Natural killer cell (primary cell): ENCODE measurements around the gene CIAO2B. TPM values are rescaled to one million over a fixed set of nuclear protein-coding genes. Genes with fewer than 3 reads are reported as not detected.
"Not testable (repeated sequence)": the region's sequence is repeated elsewhere in the genome, so short reads cannot be mapped to it uniquely, and the experiment has no call there.

Experiments used
- ATAC-seq, 3 donors: fragments of 150-1000 bp in 2 of 3; fragments of 200-7000 bp in 1 of 3; cut with Tn5 transposase; 1 replicate in 1 of 3; 2 replicates in 2 of 3; pipeline ENCODE4 v1.10.0; 2021; ENCODE audit warnings: mild to moderate bottlenecking in 2 of 3, moderate library complexity in 2 of 3
- DNase-seq, 2 donors: peaks; one replicate each; pipeline versions ENCODE4 v3.0.0 to v3.0.0-alpha.2; 2013 to 2021; ENCODE audit warnings: mixed read lengths in 1 of 2
- H3K27ac ChIP-seq: one replicate; pipeline ENCODE4 v1.5.1; 2013; ENCODE audit warnings: mild to moderate bottlenecking, low read length
- H3K27me3 ChIP-seq: one replicate; pipeline ENCODE4 v1.6.1; 2013; ENCODE audit warnings: low read length; ENCODE audit not compliant: control insufficient read depth, insufficient read depth
- H3K36me3 ChIP-seq: one replicate; pipeline ENCODE4 v1.6.1; 2013; ENCODE audit warnings: low read length; ENCODE audit not compliant: control insufficient read depth, insufficient read depth
- H3K4me1 ChIP-seq: one replicate; pipeline ENCODE4 v1.6.1; 2013; ENCODE audit warnings: low read length; ENCODE audit not compliant: control insufficient read depth, insufficient read depth
- H3K4me3 ChIP-seq: one replicate; pipeline ENCODE4 v1.5.1; 2013; ENCODE audit warnings: low read length
- H3K9me3 ChIP-seq: one replicate; pipeline ENCODE4 v1.6.1; 2013; ENCODE audit warnings: low read length; ENCODE audit not compliant: control insufficient read depth, insufficient read depth
- H3K27ac Mint-ChIP-seq, 2 donors: one replicate each; pipeline ENCODE4 v1.8.0; 2022; ENCODE audit warnings: mild to moderate bottlenecking in 2 of 2, mixed read lengths in 2 of 2, moderate library complexity in 1 of 2
- H3K27me3 Mint-ChIP-seq, 2 donors: one replicate each; pipeline ENCODE4 v1.8.0; 2022; ENCODE audit warnings: low read depth in 2 of 2, mixed read lengths in 2 of 2
- H3K36me3 Mint-ChIP-seq: one replicate; pipeline ENCODE4 v1.8.0; 2022; ENCODE audit warnings: mixed read lengths
- H3K4me1 Mint-ChIP-seq, 2 donors: one replicate each; pipeline ENCODE4 v1.8.0; 2022; ENCODE audit warnings: mixed read lengths in 2 of 2
- H3K4me3 Mint-ChIP-seq: one replicate; pipeline ENCODE4 v1.8.0; 2022; ENCODE audit warnings: mild to moderate bottlenecking, moderate library complexity, mixed read lengths
- H3K9me3 Mint-ChIP-seq, 2 donors: one replicate each; pipeline ENCODE4 v1.8.0; 2022; ENCODE audit warnings: mixed read lengths in 2 of 2
- CTCF ChIP-seq: fragments of 200-600 bp; IDR thresholded peaks from one replicate; pipeline ENCODE4 v1.8.0; 2022; ENCODE audit warnings: antibody characterized with exemption
- WGBS: methylation state at CpG from one replicate; pipeline ENCODE4 v1.1.7; 2013; ENCODE audit warnings: missing lambda C conversion rate; ENCODE audit not compliant: insufficient coverage; 5-methylcytosine and 5-hydroxymethylcytosine counted together
- intact Hi-C: fragments of 100-400 bp; cut with micrococcal nuclease; formaldehyde crosslinking; loops from one replicate; pipeline ENCODE4 v1.14.2; 2022
- total RNA-seq, 4 donors: library from RNA; stranded (reverse); fragments of 120-200 nt in 1 of 4; gene quantifications; one replicate each; pipeline versions ENCODE4 v1.2.3 to v1.2.4, GENCODE V29; 2013 to 2022

CIAO2B gene
- total RNA-seq, 3 donors from 2014 or later (not counting 1 experiment from before 2014, with no cell fraction given): 57.2 to 62.8 (median 60.0) TPM

- no peaks in the 10 kb centered on the region for H3K27me3 Mint-ChIP-seq
- no peaks in the 10 kb centered on the region for H3K36me3 Mint-ChIP-seq
- ATAC-seq (no peak), DNase-seq (no peak)
- H3K4me3 Mint-ChIP-seq: peak overlapping the region; percentile 21
- H3K4me3 ChIP-seq: no peak overlapping the region
- peaks cover 39 to 55% of the 10 kb centered on the region in 2 donors for H3K4me1 Mint-ChIP-seq
- intact Hi-C loops: no loop called here
- peaks cover 35% of the 10 kb centered on the region for H3K4me1 ChIP-seq
- H3K36me3 ChIP-seq: peaks cover 28% of the 10 kb centered on the region
- H3K27ac Mint-ChIP-seq: peak overlapping the region; percentile 5 to 98
- H3K9me3 ChIP-seq: no peaks in the 10 kb centered on the region
- H3K27me3 ChIP-seq: no peaks in the 10 kb centered on the region
- 91% methylated on average over 4 of the region's 4 CpGs for WGBS
- TF ChIP-seq CTCF: no peak
- H3K27ac ChIP-seq: no peak overlapping the region
- no peaks in the 10 kb centered on the region for H3K9me3 Mint-ChIP-seq
Observed at GRCh38 chr16:66936889-66937554, 2.8 kb upstream of the CIAO2B start.

- TF ChIP-seq CTCF: no peak
- H3K27ac Mint-ChIP-seq: peak overlapping the region; percentile 5 to 98
- no peaks in the 10 kb centered on the region for H3K27me3 Mint-ChIP-seq
- H3K36me3 Mint-ChIP-seq: no peaks in the 10 kb centered on the region
- no peak for ATAC-seq
- Histone ChIP-seq H3K9me3 (no peaks in the 10 kb centered on the region), H3K27ac (no peak overlapping the region), H3K4me1 (peaks cover 35% of the 10 kb centered on the region), H3K36me3 (peaks cover 22% of the 10 kb centered on the region), H3K4me3 (no peak overlapping the region), H3K27me3 (no peaks in the 10 kb centered on the region)
- DNase-seq: no peak
- peak overlapping the region; percentile 13 for H3K4me3 Mint-ChIP-seq
- intact Hi-C loops: no loop called here
- H3K9me3 Mint-ChIP-seq: no peaks in the 10 kb centered on the region
- peaks cover 44 to 60% of the 10 kb centered on the region in 2 donors for H3K4me1 Mint-ChIP-seq
- 88% methylated on average over 6 of the region's 6 CpGs for WGBS
Observed at GRCh38 chr16:66936462-66936861, 2.3 kb upstream of the CIAO2B start.

GRCh38 chr16:66935314-66936011, 1.3 kb upstream of the CIAO2B start, which contains the start of gene CES2:
TSS of gene CES2 (plus strand) at chr16:66935516. CDS start at chr16:66935636, 120 bp downstream.
- Mint-ChIP-seq H3K9me3 (no peaks in the 10 kb centered on the region), H3K4me3 (peak within 1 kb of the TSS; percentile 99), H3K36me3 (no peaks in the 10 kb centered on the region), H3K4me1 (peaks cover 44 to 60% of the 10 kb centered on the region in 2 donors), H3K27me3 (no peaks in the 10 kb centered on the region), H3K27ac (peak within 1 kb of the TSS; percentile 96 to 98)
- H3K27ac ChIP-seq: peak within 1 kb of the TSS; percentile 78
- H3K9me3 ChIP-seq: no peaks in the 10 kb centered on the region
- peaks cover 12% of the 10 kb centered on the region for H3K36me3 ChIP-seq
- intact Hi-C loops: no loop called here
- WGBS: 69% methylated on average over 44 of the region's 44 CpGs
- no peaks in the 10 kb centered on the region for H3K27me3 ChIP-seq
- DNase-seq (no peak), ATAC-seq (no peak)
- H3K4me1 ChIP-seq: peaks cover 35% of the 10 kb centered on the region
- TF ChIP-seq CTCF: no peak
- peak within 1 kb of the TSS; percentile 64 for H3K4me3 ChIP-seq

- H3K9me3 ChIP-seq, H3K27me3 ChIP-seq, H3K36me3 ChIP-seq, intact Hi-C loops, H3K36me3 Mint-ChIP-seq, H3K27me3 Mint-ChIP-seq, H3K9me3 Mint-ChIP-seq, ATAC-seq: not testable (repeated sequence)
- Histone ChIP-seq H3K4me1 (peaks cover 35% of the 10 kb centered on the region), H3K27ac (peak overlapping the region; percentile 78), H3K4me3 (peak overlapping the region; percentile 64)
- Mint-ChIP-seq H3K4me3 (peak overlapping the region; percentile 99), H3K27ac (peak overlapping the region; percentile 96 to 98), H3K4me1 (peaks cover 44 to 60% of the 10 kb centered on the region in 2 donors)
- 4% methylated on average over 21 of the region's 24 CpGs for WGBS
- DNase-seq: peak in 1 of 2 donors; percentile 29
Observed at GRCh38 chr16:66934839-66935313, 674 bp upstream of the CIAO2B start.
